ENCODE measurements around the gene SLC1A3.

SLC1A3 gene

DNA sequence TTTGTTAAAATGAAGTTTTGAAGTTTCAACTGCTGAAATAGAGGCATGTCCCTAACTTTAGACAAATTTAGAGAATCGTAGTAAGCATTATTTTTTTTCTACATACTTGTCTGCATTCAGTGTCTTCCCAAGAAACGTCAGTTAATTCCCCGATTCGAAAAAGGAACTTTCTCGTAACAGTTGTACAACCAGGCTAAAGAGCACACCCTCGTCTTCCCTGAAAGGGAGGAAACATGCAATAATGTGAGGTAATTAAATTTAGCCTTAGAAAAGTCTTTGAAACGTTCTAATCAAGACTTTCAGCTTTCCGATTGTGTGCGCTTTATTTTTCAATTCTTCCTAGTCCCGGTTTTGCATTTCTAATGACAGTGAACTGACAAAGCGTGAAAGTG lies 374 bp upstream of the SLC1A3 start:
- Histone ChIP-seq H3K27ac (replicated peaks) (peak overlapping the region; percentile 5), H3K27me3 (ENCODE audit: insufficient read depth, poor library complexity, severe bottlenecking) (no peaks in the 10 kb centered on the region), H3K4me3 (replicated peaks; ENCODE audit: insufficient read depth, low read length) (peak overlapping the region; percentile 78)
- no peak for DNase-seq (ENCODE audit: low read depth in 1 of 2, low spot score in 1 of 2)
- no peak for TF ChIP-seq SPI1 (IDR thresholded peaks at IDR 0.05; ENCODE audit: borderline replicate concordance, low read depth)
- TF ChIP-seq POLR2AphosphoS5 (IDR thresholded peaks at IDR 0.05; ENCODE audit: low read depth) = no peak
- TF ChIP-seq, protein P1, sequence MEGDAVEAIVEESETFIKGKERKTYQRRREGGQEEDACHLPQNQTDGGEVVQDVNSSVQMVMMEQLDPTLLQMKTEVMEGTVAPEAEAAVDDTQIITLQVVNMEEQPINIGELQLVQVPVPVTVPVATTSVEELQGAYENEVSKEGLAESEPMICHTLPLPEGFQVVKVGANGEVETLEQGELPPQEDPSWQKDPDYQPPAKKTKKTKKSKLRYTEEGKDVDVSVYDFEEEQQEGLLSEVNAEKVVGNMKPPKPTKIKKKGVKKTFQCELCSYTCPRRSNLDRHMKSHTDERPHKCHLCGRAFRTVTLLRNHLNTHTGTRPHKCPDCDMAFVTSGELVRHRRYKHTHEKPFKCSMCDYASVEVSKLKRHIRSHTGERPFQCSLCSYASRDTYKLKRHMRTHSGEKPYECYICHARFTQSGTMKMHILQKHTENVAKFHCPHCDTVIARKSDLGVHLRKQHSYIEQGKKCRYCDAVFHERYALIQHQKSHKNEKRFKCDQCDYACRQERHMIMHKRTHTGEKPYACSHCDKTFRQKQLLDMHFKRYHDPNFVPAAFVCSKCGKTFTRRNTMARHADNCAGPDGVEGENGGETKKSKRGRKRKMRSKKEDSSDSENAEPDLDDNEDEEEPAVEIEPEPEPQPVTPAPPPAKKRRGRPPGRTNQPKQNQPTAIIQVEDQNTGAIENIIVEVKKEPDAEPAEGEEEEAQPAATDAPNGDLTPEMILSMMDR (IDR thresholded peaks at IDR 0.05; ENCODE audit: insufficient read depth, low read length) = no peak

DNA sequence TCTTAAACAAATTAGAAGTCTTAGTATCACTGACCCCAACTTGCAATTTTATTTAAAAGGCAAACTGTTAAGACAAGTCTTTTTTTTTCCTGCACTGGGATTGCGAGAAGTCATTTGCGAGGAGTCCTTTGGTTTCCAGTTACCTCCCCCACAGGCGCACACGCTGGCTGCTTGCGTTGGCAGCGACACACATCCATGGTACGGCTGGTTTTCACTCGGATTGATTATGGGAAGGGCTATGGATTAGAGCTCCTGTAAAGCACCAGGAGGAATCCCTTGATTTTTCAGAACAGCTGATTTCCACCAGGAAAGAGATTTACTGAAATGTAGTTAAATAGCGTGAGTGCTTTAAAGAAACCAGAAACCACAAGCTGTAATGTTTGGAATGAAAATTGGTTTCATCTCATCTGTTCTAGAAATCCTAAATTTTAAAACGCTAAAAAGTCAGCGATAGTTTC lies 737 bp downstream of the SLC1A3 start:
- Histone ChIP-seq H3K4me3 (replicated peaks; ENCODE audit: insufficient read depth, low read length) (peak overlapping the region; percentile 78), H3K27ac (replicated peaks) (no peak overlapping the region), H3K27me3 (ENCODE audit: insufficient read depth, poor library complexity, severe bottlenecking) (no peaks in the 10 kb centered on the region)
- no peak for TF ChIP-seq GABPA (IDR thresholded peaks at IDR 0.05; ENCODE audit: low read depth)
- TF ChIP-seq, protein P1 (IDR thresholded peaks at IDR 0.05; ENCODE audit: insufficient read depth, low read length) = no peak
- DNase-seq (ENCODE audit: low read depth in 1 of 2, low spot score in 1 of 2) = peak in 1 of 2 experiments; percentile 27

DNA sequence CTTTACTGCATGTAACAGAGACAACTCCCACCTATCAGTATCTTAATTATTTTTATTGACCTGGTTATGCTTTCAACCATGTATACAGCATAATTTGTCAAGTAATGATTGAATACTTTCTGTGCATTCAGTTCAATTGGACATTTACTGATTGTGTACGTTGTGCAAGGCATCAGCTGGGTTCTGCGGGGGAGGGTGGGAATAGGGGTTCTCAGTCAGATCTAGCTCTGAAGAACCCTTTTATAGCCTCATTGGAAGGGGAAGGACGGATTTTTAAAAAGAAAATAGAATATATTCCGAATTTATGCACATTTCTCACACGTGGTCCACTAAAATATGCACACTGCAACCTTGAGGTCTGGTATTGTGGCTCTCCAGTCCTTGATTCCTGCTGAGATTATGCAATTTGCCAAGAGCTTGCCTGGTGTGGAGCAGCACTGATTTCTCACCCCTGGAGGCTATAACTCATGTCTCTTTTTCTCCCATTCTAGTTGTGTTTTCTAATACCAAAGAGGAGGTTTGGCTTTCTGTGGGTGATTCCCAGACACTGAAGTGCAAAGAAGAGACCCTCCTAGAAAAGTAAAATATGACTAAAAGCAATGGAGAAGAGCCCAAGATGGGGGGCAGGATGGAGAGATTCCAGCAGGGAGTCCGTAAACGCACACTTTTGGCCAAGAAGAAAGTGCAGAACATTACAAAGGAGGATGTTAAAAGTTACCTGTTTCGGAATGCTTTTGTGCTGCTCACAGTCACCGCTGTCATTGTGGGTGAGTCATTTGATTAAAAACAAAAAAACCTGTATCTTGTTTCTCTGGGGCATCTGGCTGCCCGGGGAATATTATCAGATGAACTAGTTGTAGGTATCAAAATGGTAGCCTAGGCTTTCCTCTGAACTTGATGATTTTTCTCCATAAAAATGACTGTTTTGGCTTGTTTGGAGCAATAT lies 1.7 kb downstream of the SLC1A3 start:
- Histone ChIP-seq H3K27me3 (ENCODE audit: insufficient read depth, poor library complexity, severe bottlenecking) (no peaks in the 10 kb centered on the region), H3K27ac (replicated peaks) (no peak overlapping the region), H3K4me3 (replicated peaks; ENCODE audit: insufficient read depth, low read length) (no peak overlapping the region)
- TF ChIP-seq, protein P2, sequence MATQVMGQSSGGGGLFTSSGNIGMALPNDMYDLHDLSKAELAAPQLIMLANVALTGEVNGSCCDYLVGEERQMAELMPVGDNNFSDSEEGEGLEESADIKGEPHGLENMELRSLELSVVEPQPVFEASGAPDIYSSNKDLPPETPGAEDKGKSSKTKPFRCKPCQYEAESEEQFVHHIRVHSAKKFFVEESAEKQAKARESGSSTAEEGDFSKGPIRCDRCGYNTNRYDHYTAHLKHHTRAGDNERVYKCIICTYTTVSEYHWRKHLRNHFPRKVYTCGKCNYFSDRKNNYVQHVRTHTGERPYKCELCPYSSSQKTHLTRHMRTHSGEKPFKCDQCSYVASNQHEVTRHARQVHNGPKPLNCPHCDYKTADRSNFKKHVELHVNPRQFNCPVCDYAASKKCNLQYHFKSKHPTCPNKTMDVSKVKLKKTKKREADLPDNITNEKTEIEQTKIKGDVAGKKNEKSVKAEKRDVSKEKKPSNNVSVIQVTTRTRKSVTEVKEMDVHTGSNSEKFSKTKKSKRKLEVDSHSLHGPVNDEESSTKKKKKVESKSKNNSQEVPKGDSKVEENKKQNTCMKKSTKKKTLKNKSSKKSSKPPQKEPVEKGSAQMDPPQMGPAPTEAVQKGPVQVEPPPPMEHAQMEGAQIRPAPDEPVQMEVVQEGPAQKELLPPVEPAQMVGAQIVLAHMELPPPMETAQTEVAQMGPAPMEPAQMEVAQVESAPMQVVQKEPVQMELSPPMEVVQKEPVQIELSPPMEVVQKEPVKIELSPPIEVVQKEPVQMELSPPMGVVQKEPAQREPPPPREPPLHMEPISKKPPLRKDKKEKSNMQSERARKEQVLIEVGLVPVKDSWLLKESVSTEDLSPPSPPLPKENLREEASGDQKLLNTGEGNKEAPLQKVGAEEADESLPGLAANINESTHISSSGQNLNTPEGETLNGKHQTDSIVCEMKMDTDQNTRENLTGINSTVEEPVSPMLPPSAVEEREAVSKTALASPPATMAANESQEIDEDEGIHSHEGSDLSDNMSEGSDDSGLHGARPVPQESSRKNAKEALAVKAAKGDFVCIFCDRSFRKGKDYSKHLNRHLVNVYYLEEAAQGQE (IDR thresholded peaks at IDR 0.05; ENCODE audit: insufficient replicate concordance, low read depth) = no peak
- TF ChIP-seq SPI1 (IDR thresholded peaks at IDR 0.05; ENCODE audit: borderline replicate concordance, low read depth) = no peak
- no peak for DNase-seq (ENCODE audit: low read depth in 1 of 2, low spot score in 1 of 2)

DNA sequence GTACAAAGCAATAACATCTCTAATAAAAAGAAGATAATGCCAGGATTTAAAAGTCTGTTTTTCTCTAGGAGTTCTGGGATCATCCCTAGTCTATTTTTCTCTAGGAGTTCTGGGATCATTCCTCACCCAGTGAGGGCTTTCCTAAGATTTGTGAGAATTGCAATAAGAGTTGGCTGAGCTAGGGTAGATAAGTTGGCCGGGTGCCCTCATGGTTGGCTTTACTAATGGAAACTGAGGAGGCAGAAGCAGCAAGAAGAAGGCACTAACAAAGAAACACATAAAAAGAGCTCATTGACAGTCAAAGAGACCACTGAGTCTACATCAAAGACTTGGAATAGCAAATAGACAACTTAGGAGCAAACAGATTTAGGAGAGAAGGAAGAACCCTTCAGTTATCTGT lies 4.2 kb downstream of the SLC1A3 start:
- Histone ChIP-seq H3K27me3 (ENCODE audit: insufficient read depth, poor library complexity, severe bottlenecking) (no peaks in the 10 kb centered on the region), H3K27ac (replicated peaks) (no peak overlapping the region), H3K4me3 (replicated peaks; ENCODE audit: insufficient read depth, low read length) (no peak overlapping the region)
- no peak for TF ChIP-seq POLR2AphosphoS5 (IDR thresholded peaks at IDR 0.05; ENCODE audit: low read depth)
- no peak for TF ChIP-seq GABPA (IDR thresholded peaks at IDR 0.05; ENCODE audit: low read depth)
- TF ChIP-seq, protein P1 (IDR thresholded peaks at IDR 0.05; ENCODE audit: insufficient read depth, low read length) = no peak
- no peak for TF ChIP-seq SPI1 (IDR thresholded peaks at IDR 0.05; ENCODE audit: borderline replicate concordance, low read depth)
- TF ChIP-seq, protein P2 (IDR thresholded peaks at IDR 0.05; ENCODE audit: insufficient replicate concordance, low read depth) = no peak
- no peak for DNase-seq (ENCODE audit: low read depth in 1 of 2, low spot score in 1 of 2)

All from HL-60 (cell line).